Measurements from ENCODE around the gene PCLAF.
"Not testable (repeated sequence)": the region's sequence is repeated elsewhere in the genome, so short reads cannot be mapped to it uniquely, and the experiment has no call there.

The PCLAF gene

GRCh38 chr15:64381000-64381751 is at the start of gene PCLAF:
PCLAF (minus strand) TSS chr15:64381441; CDS start chr15:64381371, 70 bp downstream.
- DNase-seq: peak; percentile 83

- no peak for DNase-seq
Measured at GRCh38 chr15:64430000-64430735, 48.9 kb upstream of the PCLAF start.

- DNase-seq: no peak
Measured at GRCh38 chr15:64429448-64429847, 48.2 kb upstream of the PCLAF start.

- no peak for DNase-seq
Measured at GRCh38 chr15:64426845-64427465, 45.7 kb upstream of the PCLAF start.

GRCh38 chr15:64425221-64425620 is 44.0 kb upstream of the PCLAF start:
- no peak for DNase-seq

- no peak for DNase-seq
Measured at GRCh38 chr15:64423970-64424369, 42.7 kb upstream of the PCLAF start.

- no peak for DNase-seq
Measured at GRCh38 chr15:64422697-64423096, 41.5 kb upstream of the PCLAF start.

GRCh38 chr15:64412216-64412615 is 31.0 kb upstream of the PCLAF start:
- no peak for DNase-seq

- no peak for DNase-seq
Measured at GRCh38 chr15:64400583-64400982, 19.3 kb upstream of the PCLAF start.

GRCh38 chr15:64398575-64398974 is 17.3 kb upstream of the PCLAF start:
- DNase-seq: no peak

GRCh38 chr15:64396789-64397188 is 15.5 kb upstream of the PCLAF start:
- DNase-seq: no peak

- DNase-seq: not testable (repeated sequence)
Measured at GRCh38 chr15:64392471-64392870, 11.2 kb upstream of the PCLAF start.

GRCh38 chr15:64389036-64389435 is 7.8 kb upstream of the PCLAF start:
- DNase-seq: no peak

GRCh38 chr15:64387562-64388168 is 6.4 kb upstream of the PCLAF start, which contains the start of gene TRIP4:
TRIP4 (plus strand) TSS chr15:64387836; CDS start chr15:64387864, 28 bp downstream.
- DNase-seq: peak; percentile 78

- no peak for DNase-seq
Measured at GRCh38 chr15:64386291-64386690, 5.0 kb upstream of the PCLAF start.

GRCh38 chr15:64383760-64384159 is 2.5 kb upstream of the PCLAF start:
- no peak for DNase-seq

- not testable (repeated sequence) for DNase-seq
Measured at GRCh38 chr15:64380130-64380870, 941 bp downstream of the PCLAF start.

GRCh38 chr15:64379216-64379960 is 1.9 kb downstream of the PCLAF start:
- no peak for DNase-seq

GRCh38 chr15:64373360-64373759 is 7.9 kb downstream of the PCLAF start:
- DNase-seq: no peak

- not testable (repeated sequence) for DNase-seq
Measured at GRCh38 chr15:64371383-64371782, 9.9 kb downstream of the PCLAF start.

GRCh38 chr15:64369078-64369607 is 12.1 kb downstream of the PCLAF start:
- no peak for DNase-seq

GRCh38 chr15:64361259-64361658 is 20.0 kb downstream of the PCLAF start:
- DNase-seq: no peak
